ENCODE data around the gene TRAF3.

Gene TRAF3

DNA sequence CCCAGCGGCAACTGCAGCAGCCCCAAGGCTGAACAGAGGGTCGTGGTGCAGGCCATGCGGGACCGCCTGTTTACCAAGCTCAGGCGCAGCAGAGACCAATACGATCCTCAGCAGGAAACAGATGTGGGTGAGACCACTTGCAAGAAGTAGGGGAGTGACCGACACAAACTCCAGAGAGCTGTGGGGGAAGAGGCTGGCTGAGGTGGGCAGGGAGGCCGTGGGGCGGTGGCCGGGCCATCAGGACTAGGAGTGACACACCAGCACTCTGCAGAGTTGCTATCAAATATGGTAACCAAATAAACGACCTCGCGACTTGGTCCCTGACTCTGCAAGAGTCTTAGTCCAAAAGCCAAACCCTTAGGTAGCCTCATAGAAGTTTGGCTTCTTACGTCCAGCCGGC lies 175.9 kb downstream of the TRAF3 start:
- no peak overlapping the region for H3K4me3 ChIP-seq (ENCODE audit: low read depth, low read length)
- TF ChIP-seq, protein P1, sequence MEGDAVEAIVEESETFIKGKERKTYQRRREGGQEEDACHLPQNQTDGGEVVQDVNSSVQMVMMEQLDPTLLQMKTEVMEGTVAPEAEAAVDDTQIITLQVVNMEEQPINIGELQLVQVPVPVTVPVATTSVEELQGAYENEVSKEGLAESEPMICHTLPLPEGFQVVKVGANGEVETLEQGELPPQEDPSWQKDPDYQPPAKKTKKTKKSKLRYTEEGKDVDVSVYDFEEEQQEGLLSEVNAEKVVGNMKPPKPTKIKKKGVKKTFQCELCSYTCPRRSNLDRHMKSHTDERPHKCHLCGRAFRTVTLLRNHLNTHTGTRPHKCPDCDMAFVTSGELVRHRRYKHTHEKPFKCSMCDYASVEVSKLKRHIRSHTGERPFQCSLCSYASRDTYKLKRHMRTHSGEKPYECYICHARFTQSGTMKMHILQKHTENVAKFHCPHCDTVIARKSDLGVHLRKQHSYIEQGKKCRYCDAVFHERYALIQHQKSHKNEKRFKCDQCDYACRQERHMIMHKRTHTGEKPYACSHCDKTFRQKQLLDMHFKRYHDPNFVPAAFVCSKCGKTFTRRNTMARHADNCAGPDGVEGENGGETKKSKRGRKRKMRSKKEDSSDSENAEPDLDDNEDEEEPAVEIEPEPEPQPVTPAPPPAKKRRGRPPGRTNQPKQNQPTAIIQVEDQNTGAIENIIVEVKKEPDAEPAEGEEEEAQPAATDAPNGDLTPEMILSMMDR (IDR thresholded peaks at IDR 0.05; ENCODE audit: control insufficient read depth, extremely low read depth, insufficient read depth): no peak
- no peak for DNase-seq (ENCODE audit: low read depth)

DNA sequence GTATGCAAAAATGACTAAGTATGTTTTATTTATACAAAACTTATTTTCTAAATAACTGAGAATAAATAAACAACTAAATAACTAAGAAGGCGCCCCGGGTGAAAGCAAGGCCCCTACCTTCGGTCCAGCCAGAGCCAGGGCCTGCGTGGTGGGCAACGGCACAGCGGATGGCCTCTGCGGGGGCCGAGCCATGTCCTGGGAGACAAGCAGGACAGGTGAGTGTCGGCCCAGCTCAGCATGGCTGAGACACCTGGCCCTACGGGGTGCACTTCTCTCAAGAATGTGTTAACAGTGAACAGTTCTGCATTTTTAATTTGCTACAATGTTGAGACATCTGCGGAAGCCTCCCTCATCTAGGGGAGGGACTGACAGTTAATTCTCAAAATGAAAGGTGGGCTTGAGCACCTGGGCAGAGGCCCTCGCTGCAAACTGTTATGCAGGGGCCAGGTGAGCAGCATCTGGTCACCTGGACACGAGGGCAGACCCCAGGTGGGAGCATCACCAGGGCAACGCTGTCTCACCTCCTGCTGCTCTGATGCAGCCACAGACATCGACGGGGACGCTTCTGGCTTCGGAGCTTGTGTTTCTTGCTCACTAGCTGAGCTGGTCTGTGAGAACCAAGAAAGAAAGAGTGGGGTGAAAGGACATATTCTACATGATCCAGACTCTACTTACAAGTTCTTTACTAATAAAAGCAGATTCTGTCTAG lies 177.0 kb downstream of the TRAF3 start:
- H3K4me3 ChIP-seq (ENCODE audit: low read depth, low read length): no peak overlapping the region
- no peak for DNase-seq (ENCODE audit: low read depth)
- TF ChIP-seq, protein P1 (IDR thresholded peaks at IDR 0.05; ENCODE audit: control insufficient read depth, extremely low read depth, insufficient read depth): no peak

DNA sequence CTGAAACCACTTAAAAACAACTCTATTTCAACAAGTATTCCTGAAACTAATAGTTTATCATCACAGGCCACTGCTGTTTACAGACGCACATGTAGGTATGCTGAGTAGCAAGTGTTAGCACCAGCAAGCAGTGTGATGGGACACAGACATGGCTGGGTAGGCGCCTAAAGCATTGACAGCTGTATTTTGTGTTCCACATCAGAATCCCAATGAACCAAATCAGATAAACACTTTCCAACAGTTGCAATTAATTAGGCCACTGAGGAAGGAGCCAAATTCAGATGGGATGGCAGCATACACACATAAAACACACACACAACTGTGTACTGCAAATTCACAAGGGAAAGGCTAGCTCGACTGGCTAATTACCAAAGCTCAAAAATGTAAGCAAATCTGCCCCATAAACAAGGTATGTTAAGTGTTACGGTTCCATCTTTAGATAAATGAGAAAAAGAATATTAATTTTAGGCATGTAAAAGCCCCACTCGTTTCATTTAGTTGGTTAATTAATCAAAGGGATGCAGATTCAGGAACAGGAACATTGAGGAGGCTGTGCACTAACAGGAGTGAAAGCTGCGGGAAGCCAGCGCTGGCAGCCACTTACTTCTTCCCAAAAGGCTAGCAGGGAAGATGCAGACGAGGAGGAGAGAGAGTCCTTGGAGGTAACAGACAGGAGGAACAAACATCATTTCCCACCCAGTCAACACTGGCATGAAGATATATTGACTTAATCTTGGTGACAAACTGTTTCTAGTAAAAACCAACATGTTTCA lies 178.6 kb downstream of the TRAF3 start:
- no peak overlapping the region for H3K4me3 ChIP-seq (ENCODE audit: low read depth, low read length)
- DNase-seq (ENCODE audit: low read depth): no peak
- TF ChIP-seq, protein P1 (IDR thresholded peaks at IDR 0.05; ENCODE audit: control insufficient read depth, extremely low read depth, insufficient read depth): no peak

DNA sequence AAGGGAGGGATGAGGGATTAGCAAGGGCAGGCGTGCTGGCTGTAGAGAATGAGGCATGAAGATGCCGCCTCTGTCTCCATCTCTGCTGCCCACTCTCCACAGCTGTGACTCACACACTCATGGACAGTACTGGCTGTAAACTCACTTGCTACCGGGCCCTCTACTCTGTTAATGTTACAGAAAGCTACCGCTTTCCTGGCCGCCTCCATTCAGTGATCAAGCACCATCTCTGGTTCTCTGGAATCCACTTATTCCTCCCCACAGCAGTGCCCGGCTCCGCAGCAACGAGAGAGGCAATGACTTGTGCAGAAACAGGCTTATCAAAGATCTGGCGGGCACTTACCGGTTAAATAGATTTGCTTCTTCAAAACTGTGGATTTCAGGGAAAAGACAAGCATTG lies 180.0 kb downstream of the TRAF3 start:
- TF ChIP-seq, protein P1 (IDR thresholded peaks at IDR 0.05; ENCODE audit: control insufficient read depth, extremely low read depth, insufficient read depth): no peak
- no peak overlapping the region for H3K4me3 ChIP-seq (ENCODE audit: low read depth, low read length)
- no peak for DNase-seq (ENCODE audit: low read depth)

DNA sequence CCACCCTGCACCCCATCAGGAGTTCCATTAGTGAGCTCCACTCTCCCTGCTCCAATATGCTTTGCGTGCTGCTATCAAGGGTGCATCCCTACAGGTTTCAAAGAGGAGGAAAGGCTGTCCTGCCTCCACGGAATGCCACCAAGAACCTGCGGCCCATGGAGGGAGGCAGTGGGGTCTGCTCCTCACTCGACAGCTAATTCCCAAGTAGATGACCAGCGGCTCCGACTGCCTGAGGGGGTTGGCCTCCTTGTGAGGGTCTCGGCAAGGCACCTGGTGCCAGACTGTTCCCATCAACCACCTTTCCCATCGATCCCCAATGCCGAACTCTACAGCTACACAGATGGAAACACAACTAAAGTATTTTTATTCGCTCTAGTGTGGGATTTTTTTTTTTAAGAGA lies 181.2 kb downstream of the TRAF3 start:
- TF ChIP-seq, protein P1 (IDR thresholded peaks at IDR 0.05; ENCODE audit: control insufficient read depth, extremely low read depth, insufficient read depth): no peak
- no peak for DNase-seq (ENCODE audit: low read depth)
- H3K4me3 ChIP-seq (ENCODE audit: low read depth, low read length): no peak overlapping the region
